AG10803 (cell line): ENCODE results near the gene MPZL1.
A peak's percentile ranks its signal among the peaks of the same experiment; 100 is the strongest.
"Not testable (repeated sequence)": the region's sequence is repeated elsewhere in the genome, so short reads cannot be mapped to it uniquely, and the experiment has no call there.

ENCODE experiments used
- DNase-seq: peaks from one replicate; pipeline ENCODE4 v3.0.0; 2010; ENCODE audit warnings: low read depth
- H3K4me3 ChIP-seq: 2 replicates; pipeline ENCODE4 v1.5.1; 2011; ENCODE audit warnings: mild to moderate bottlenecking, low read length, control low read depth
- CTCF ChIP-seq: conservative IDR thresholded peaks from 2 replicates; pipeline ENCODE4 v1.5.1; 2011; ENCODE audit warnings: mild to moderate bottlenecking, low read length, control low read depth, inconsistent platforms

MPZL1 gene

GRCh38 chr1:167821969-167822685 is 100.3 kb downstream of the MPZL1 start:
- TF ChIP-seq CTCF, result no peak
- peak; percentile 67 for DNase-seq
- no peak overlapping the region for H3K4me3 ChIP-seq

GRCh38 chr1:167824163-167824794 is 102.5 kb downstream of the MPZL1 start:
- TF ChIP-seq CTCF, result no peak
- no peak for DNase-seq
- no peak overlapping the region for H3K4me3 ChIP-seq

- no peak for DNase-seq
- TF ChIP-seq CTCF, result no peak
- no peak overlapping the region for H3K4me3 ChIP-seq
Measured at GRCh38 chr1:167825419-167826079, 103.8 kb downstream of the MPZL1 start.

- DNase-seq, result no peak
- no peak for TF ChIP-seq CTCF
- H3K4me3 ChIP-seq, result no peak overlapping the region
Measured at GRCh38 chr1:167826127-167826526, 104.3 kb downstream of the MPZL1 start.

GRCh38 chr1:167829868-167830267 is 108.1 kb downstream of the MPZL1 start:
- H3K4me3 ChIP-seq, result no peak overlapping the region
- TF ChIP-seq CTCF, result no peak
- no peak for DNase-seq

- not testable (repeated sequence) for DNase-seq, H3K4me3 ChIP-seq
Measured at GRCh38 chr1:167830668-167831067, 108.9 kb downstream of the MPZL1 start.

GRCh38 chr1:167832693-167833092 is 110.9 kb downstream of the MPZL1 start:
- DNase-seq, result no peak
- TF ChIP-seq CTCF, result no peak
- H3K4me3 ChIP-seq, result no peak overlapping the region
